Stimulated activated CD8-positive, alpha-beta memory T cell treated with anti-CD3 and anti-CD28 coated beads, Interleukin-7, amount 100 ng/mL, for 1 hour (primary cell): ENCODE data around the gene ZFYVE19.

Experiments
- DNase-seq, 2 donors: peaks; one replicate each; pipeline ENCODE4 v3.0.0-alpha.2; 2020; ENCODE audit warnings: low read depth in 2 of 2

ZFYVE19 gene, protein sequence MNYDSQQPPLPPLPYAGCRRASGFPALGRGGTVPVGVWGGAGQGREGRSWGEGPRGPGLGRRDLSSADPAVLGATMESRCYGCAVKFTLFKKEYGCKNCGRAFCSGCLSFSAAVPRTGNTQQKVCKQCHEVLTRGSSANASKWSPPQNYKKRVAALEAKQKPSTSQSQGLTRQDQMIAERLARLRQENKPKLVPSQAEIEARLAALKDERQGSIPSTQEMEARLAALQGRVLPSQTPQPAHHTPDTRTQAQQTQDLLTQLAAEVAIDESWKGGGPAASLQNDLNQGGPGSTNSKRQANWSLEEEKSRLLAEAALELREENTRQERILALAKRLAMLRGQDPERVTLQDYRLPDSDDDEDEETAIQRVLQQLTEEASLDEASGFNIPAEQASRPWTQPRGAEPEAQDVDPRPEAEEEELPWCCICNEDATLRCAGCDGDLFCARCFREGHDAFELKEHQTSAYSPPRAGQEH

DNA sequence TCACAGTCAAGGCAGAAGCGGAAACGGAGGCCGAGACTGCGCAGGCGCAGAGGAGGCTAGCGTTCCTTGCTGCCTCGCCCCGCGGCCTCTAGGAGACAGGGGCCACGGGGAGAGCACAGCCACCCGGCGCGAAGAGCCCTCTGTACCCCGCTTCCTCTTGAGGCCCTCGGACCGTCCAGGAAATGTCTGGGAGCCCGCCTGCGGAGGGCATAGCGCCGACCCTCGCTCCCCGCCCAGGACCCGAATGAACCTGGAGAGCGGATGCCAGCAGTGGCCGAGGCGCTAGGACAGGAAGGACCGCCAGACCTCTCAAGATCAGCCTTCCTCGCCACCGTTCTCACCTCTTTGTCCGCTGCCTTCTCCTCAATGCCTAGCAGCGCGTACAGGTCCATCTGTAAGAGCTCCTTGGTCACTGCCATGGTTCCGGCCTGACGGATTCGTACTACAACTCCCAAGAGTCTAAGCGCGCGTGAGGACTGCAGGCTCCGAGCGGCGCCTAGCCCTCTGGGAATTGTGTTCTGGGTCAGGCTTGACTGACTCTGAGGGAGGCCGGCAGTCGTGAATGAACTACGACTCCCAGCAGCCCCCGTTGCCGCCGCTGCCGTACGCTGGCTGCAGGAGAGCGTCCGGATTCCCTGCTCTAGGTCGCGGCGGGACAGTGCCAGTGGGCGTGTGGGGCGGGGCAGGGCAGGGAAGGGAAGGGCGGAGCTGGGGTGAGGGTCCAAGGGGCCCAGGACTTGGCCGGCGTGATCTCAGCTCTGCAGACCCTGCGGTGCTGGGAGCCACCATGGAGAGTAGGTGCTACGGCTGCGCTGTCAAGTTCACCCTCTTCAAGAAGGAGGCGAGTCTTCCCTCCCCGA lies at the start of gene ZFYVE19, which contains the start of gene DNAJC17:
Gene ZFYVE19 (plus strand): TSS at position 62 of the 860 bp plus-strand sequence. CDS start 501 bp downstream, at position 563.
Gene DNAJC17 (minus strand): TSS at position 446 of the 860 bp plus-strand sequence. CDS start 27 bp downstream, at position 419.
- DNase-seq = peak; percentile 81 to 89

DNA sequence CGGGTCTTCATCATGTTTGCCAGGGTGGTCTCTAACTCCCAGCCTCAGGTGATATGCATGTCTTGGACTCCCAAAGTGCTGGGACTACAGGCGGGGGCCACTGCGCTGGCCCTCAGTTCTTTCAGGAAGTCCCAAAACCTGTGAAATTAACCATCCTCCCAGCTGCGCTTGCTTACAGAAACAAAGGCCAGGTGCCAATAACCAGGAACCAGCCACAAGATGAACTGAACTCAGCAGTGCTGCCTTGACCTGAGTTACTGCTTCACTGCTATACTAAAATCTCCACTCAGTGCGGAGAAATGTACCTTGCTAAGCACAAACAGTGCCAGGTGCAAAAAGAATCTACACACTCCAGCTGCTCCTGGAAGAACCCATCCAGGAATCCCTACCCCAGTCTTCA lies 46.9 kb upstream of the ZFYVE19 start:
- DNase-seq = no peak

DNA sequence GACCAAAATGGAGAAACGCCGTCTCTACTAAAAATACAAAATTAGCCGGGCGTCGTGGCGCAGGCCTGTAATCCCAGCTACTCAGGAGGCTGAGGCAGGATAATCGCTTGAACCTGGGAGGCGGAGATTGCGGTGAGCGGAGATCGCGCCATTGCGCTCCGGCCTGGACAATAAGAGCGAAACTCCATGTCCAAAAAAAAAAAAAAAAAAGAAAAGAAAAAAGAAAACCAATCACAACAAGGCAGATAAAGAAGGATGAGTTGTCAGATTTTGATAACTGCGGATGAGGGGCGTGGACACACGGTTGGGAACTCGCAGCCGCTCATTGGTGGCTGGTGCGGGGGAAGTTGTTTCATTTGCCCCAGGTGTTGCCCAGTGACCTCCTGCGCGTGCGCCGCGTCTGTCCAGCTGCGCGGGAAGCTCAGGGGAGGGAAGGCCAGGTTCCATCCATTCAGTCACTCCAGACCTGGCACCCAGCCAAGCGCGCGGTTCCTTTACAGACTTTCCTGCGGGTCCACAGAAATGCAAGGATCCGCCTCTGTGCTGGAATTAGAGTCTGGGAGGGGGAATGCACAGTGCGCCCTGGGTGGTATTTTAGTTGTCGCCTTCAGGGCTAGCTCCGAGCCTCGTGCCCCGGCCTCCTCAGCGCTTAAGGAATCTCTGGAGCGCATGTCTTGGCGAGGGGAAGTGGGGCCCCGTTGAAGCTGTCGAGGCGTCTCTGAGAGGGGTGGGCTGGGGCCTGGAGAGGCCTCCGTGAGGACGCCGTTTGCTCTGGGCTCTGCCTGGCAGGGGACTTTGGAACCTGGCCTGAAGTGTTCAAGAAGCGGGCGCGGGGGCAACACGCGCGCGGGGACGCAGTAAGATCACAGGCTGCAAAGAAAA lies 43.7 kb upstream of the ZFYVE19 start:
- DNase-seq = no peak

DNA sequence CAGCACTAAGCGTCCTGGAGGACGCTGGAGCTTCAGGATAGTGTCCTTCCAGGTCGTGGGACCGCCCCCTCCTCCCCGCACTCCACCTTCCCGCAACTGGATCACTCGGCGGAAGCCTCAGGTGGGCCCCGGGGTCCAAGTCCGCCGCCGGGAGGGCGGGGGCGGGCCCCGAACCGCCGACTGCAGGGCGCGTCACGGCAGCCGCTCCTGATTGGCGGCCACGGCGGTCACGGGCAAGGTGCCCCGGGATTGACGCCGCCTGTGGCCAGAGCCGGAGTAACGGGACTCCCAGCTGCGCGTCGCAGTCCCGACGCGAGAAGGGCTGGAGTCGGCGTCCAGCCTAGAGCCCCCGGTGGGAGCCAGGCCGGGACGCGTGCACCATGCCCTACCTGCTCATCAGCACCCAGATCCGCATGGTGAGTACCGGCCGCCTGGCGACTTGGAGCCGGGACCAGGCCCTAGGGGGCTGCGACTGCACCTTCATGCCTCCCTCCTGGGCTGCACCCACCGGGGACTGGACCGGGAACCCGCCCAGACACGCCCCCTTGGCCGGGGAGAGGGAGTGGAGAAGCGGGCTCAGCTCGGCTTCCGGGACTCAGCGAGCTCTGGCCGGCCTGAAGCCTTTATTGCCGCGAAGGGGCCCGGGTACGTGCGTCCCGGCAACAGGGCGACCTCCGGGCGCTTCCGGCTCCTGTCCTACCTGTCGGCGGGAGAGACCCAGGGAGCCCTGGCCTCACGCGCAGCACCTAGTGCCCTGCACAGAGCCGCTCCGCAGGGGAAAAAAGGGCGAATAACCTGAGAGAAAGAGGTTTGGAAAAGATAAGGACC lies 42.9 kb upstream of the ZFYVE19 start, which contains the start of gene GCHFR:
Gene GCHFR (plus strand): TSS at position 268 of the 828 bp plus-strand sequence. CDS start 113 bp downstream, at position 381.
- no peak for DNase-seq

DNA sequence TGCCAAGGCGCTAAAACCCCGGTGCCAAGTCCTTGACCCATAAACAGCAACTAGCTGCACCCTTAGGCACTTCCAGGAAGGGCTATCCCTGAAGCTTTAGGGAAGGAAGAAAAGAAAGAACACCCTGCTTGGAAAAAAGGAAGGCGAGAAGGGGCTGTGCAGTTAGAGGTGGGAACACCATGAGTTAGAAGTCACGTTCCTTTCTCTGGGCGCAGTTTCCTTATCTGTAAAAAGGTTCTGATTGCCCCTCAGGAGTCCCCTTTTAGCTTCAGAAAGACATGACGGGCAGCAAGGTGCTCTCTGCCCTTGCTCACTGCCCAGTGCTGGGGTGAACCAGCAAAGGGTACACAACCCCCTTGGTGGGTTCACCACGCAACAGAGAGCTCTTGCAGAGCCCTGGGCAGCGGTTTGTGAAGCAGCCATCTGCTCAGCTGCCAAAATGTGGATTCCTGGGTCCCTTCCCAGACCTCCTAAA lies 42.2 kb upstream of the ZFYVE19 start:
- DNase-seq = no peak

DNA sequence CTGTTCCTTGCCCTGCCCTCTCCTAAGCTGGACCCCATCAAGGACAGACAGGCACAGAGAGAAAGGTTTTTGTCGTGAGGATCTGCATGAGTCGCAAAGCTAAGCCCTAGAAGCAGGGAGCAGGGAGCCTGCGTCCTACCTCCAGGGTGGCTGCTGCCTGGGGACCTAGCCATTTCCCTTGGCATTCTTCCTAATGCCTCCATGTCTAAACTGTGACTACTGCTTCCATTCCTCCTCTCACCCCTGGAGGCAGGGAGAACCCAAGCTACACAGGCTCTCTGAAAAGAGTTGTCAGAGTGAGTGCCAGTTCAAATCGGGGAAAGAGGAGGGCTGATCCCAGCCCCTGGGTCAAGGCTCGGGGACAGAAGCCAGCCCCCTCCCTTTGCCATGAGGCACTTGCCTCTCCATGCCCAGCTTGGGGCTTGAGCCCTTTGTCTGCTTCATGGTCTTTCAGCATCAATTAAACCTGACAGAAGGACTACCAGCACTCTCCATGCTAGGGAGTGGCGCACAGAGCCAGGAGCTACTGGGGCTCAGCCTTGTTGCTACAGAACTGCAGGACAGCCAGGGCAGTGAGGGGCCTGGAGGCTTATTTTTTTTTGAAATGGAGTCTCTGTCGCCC lies 40.6 kb upstream of the ZFYVE19 start:
- no peak for DNase-seq

DNA sequence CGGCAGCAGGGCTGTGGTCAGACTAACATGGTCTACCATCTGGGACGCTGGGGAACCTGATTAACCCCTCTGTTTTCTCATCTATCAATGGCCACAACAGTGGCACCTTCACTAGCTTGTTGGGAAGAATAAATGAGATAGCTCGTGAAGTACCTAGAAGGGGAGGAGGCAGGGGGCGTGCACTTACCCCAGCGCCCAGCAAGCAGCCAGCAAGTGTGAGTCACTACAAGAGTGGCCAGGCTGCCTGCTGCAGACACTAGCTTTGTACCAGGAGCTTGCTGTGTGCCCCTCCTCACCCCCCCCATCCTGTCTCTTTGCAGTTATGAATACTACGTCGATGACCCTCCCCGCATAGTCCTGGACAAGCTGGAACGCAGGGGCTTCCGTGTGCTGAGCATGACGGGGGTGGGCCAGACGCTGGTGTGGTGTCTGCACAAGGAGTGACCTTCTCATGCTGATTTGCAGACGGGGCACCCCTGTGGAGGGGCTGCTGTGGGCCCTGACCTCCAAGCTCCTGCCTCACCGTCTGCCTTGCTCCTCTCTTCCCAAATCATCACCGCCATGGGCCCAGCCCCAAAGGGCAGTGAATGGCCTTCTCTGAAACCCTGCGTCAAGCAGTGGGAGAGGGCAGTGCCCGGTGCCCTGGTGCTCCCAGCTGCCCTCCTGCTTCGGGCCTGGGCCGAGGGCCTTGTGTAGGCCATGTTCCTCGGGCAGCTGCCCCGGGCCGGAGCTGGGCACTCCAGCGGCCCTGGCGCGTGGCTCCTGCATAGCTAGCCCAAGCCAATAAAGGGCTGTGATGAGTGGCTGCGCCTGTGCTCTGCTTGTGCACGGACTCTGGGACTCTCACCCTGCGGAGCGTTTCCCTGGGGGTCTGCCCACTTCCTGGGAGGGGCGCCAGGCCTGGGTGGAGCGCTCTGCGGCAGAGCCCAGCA lies 39.7 kb upstream of the ZFYVE19 start:
- DNase-seq = no peak

DNA sequence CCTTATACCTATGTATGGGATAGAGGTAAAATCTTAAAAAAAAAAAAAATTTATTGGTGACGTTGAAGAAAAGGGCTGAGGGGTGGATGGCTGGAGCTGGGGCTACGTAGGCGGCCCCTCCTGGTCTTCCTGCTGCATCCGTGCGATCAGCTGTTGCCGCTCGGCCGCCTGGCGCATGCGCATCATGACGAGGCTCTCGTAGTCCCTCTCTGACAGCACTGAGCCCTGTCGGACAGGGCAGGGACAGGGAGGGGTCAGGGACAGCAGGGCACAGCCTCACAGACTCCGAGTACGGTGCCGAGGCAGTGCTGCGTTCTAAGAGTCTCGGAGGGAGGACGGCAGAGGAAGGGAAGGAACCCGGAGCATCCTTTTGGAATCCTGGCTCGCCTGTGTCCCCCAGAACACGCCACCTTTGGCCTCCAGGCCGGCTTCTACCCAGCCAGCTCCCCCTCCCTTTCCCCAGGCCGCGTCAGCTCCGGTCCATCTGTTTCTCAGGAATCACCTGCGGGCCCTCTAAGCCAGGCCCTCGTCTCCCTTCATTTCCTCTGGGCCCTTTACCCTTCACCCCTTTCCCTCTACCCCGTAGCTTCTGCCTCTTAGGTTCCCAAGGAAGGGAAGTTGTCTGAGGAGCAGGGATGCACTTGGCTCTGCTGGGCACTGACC lies 38.9 kb upstream of the ZFYVE19 start:
- no peak for DNase-seq

DNA sequence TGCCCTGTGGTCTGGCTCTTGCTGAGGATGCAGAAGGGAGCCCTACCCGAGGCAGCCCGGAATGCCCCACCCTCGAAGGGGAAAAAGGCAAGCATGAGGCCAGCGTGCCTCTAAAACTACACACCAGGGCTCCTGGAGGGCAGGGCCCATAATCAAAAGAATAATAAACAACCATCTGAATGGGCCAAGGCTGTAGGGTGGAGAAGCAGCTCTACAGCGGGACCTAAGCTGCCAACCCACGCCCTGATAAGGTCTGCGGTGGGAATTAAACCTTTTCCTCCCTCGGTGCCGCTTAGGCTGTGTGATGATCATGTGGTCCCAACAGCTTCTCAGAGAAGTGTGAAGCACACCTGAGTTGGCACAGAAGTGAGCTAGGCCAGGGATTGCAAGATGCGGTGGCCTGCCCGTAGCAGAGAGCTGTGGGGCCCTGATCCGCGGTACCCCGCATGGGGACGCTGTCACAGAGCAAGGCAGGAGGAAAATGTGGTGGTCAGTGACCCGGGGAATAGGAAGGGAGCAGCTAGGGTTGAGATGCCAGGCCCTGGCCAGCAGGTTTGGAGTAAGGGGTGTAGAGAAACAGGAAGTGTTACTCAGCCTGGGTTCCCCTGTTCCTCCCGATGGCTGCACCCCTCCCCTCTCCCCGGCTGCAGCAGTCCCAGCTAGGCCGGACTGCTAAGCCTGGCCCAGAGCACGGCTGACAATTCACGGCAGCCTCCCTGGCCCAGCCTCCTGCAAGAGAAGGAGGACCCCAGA lies 38.2 kb upstream of the ZFYVE19 start:
- DNase-seq = no peak

DNA sequence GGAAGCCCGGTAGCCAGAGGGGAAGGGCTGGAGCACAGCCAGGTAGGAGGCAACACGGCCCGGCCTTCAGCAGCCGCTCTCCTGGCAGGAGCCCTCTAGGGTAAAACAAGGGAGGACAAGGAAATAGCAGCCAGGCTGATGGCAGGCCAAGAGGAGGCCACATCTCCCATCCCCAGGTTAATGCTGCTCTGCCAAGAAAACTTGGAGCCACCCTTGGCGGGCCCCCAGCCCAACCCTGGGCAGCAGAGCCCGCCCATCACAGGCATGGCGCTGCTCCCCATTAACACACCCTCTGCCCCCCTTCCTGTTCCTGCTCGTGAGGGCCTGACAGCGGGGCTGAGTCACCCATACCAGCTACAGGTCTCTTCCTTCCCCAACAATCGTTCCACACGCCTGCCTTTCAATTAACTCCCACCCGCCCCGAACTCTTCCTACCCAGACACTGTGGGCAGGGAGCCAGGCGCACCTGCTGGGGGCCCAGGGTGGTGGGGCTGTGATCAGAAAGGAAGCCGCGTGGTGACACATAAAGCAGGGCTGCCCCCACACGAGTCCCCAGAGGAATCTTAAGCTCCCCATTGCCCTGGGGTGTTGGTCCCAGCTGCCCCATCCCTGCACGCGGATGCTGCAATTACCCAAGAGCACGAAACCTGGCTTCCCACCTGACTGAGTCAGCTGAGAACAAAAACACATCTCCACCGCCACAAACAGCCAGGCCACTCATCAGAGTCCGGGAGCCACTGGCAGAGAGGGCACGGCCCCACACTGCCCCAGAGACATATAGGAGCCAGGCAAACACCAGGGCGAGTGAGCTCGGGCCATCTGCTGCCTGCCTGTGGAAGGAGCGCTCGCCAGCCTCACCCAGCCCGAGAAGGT lies 37.4 kb upstream of the ZFYVE19 start, which contains the start of gene C15orf62:
Gene C15orf62 (plus strand): TSS at position 707 of the 873 bp plus-strand sequence. CDS start 516 bp downstream, outside the sequence.
- DNase-seq = no peak

DNA sequence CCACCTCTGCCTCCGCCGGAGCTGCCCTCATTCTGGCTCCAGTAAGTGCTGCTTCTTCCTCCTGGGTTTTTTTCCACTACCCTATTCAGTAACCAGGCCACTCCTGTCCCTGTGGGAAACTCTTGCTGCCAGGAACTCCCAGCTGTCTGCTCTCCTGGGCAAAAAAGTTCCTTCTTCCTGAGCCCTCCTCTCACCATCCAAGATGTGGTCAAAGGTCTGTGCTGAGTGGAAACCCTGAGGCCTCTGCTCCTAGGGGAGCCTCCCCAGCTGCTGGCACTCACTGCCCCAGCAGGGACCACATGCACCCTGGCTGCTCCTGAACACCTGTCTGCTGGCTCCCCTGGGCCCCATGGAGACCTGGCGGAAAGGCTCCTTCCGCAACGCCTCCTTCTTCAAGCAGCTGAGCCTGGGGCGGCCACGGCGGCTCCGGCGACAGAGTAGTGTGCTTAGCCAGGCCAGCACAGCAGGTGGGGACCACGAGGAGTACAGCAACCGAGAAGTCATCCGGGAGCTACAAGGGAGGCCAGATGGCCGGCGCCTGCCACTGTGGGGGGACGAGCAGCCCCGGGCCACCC lies 36.7 kb upstream of the ZFYVE19 start:
- DNase-seq = no peak

DNA sequence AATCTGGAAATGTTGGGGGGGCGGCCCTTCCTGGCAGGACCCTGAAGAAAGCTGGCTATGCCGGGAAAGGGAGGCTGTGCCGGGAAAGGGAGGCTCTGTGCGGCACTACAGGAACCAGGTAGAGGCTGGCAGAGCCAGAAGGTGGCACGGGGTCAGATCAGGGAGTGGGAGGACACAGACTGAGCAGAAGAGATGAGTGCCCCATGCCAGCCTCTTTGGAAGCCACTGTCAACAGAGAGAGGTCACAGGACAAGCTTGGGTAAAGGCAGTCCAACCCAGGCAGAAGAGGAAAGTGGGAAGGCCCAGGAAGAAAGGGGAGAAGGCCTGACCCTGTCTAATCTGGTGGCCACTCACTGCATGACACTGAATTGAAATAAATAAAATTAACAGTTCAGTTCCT lies 35.6 kb upstream of the ZFYVE19 start:
- DNase-seq = no peak

DNA sequence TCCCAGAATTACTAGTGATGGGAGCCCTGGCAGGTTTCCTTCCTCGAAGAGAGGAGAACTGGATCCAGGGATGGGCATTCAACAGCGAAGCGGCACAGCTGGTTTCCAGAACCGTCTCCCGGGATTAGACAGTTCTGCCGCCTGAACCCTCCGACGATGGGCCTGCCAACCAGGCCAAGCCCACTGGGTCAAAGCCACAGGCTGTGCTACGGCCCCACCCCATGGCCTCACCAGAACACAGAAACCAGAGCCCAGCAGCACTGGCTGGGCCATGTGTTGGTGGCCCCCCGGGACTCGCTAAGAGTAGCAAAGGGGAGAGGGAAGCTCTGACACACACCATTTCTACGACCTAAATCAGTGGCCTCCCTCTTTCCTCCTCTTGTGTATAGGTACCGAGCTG lies 34.9 kb upstream of the ZFYVE19 start:
- DNase-seq = no peak

DNA sequence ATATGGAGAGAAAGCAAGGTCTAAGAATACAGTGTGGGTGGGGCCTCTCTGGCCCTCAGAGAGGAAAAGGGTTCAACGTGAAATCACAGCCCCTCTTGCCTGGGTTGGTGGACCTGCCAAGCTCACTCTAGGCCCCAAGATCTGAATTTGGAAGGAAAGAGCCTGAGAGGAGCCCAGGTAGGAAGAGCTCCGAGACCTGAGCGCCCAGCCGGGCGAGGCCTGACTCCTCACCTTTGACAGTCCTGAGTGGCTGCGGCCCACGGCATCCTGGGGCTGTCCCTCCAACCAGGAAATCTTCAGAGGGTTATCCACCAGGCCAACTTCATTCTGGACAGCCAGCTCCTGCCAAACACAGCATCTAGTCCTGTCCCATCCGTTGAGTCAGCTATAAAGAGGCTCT lies 33.4 kb upstream of the ZFYVE19 start:
- no peak for DNase-seq

DNA sequence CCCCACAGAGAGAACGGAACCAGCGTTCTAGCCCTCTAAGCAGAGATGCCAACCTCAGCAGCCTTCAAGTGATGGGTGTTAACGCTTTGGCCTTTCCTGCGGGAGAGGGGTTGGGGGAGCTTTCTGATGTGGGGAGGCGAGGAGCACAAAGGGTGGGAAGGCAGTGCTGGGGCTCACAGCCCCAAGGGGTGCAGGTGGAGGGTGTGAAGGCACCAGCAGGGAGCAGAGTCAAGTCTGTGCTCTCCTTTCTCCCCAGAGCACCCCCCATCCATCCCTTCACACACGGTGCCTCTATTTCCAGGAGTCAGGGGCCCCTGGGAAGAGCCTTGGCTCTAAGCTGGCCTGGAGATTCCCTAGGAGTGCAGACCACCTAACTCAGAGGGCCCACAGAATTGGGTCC lies 33.0 kb upstream of the ZFYVE19 start:
- DNase-seq = no peak

DNA sequence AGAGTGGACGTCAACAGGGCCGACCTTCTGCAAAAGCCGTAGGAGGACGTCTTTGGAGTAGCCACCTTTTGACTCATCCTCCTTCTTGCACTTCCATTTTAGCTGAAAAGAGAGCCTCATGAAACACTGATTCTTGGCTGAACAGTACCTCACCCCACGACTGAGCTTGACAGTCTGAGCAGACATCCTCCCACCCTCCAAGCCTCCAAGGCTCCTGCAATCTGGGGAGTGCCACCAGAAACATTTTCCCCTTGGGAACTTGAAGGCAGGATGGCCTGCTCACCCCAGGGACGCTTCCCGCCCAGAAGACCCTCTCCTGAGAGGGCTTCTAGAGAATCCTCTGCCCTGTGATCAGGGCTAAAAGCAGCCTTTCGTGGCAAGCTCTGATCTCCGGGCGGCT lies 31.9 kb upstream of the ZFYVE19 start:
- no peak for DNase-seq
